ENCODE measurements around the gene CTTN. TPM values are rescaled to one million over a fixed set of nuclear protein-coding genes. Genes with fewer than 3 reads are reported as not detected.
"Not testable (repeated sequence)": the region's sequence is repeated elsewhere in the genome, so short reads cannot be mapped to it uniquely, and the experiment has no call there.

CTTN gene
- total RNA-seq, 1 donor from 2014 or later = 1.3 TPM

- intact Hi-C loops (cut with micrococcal nuclease) = no loop called here
Observed at GRCh38 chr11:70454197-70454767, 56.0 kb downstream of the CTTN start.

- intact Hi-C loops (cut with micrococcal nuclease) = not testable (repeated sequence)
Observed at GRCh38 chr11:70454811-70455210, 56.5 kb downstream of the CTTN start.

- intact Hi-C loops (cut with micrococcal nuclease) = no loop called here
Observed at GRCh38 chr11:70455354-70455753, 57.0 kb downstream of the CTTN start.

- intact Hi-C loops (cut with micrococcal nuclease) = no loop called here
Observed at GRCh38 chr11:70456921-70457532, 58.7 kb downstream of the CTTN start.

GRCh38 chr11:70458736-70459135 is 60.4 kb downstream of the CTTN start:
- intact Hi-C loops (cut with micrococcal nuclease) = no loop called here

- intact Hi-C loops (cut with micrococcal nuclease) = no loop called here
Observed at GRCh38 chr11:70460111-70460510, 61.8 kb downstream of the CTTN start.

GRCh38 chr11:70460964-70461363 is 62.6 kb downstream of the CTTN start:
- intact Hi-C loops (cut with micrococcal nuclease) = no loop called here

- intact Hi-C loops (cut with micrococcal nuclease) = no loop called here
Observed at GRCh38 chr11:70462818-70463477, 64.6 kb downstream of the CTTN start.

GRCh38 chr11:70463478-70464255 is 65.3 kb downstream of the CTTN start:
- intact Hi-C loops (cut with micrococcal nuclease) = no loop called here

GRCh38 chr11:70464509-70465361 is 66.4 kb downstream of the CTTN start:
- intact Hi-C loops (cut with micrococcal nuclease) = no loop called here

- intact Hi-C loops (cut with micrococcal nuclease) = no loop called here
Observed at GRCh38 chr11:70466154-70466553, 67.8 kb downstream of the CTTN start.

GRCh38 chr11:70466596-70466995 is 68.3 kb downstream of the CTTN start:
- intact Hi-C loops (cut with micrococcal nuclease) = no loop called here

- intact Hi-C loops (cut with micrococcal nuclease) = no loop called here
Observed at GRCh38 chr11:70467201-70468085, 69.1 kb downstream of the CTTN start.

- intact Hi-C loops (cut with micrococcal nuclease) = no loop called here
Observed at GRCh38 chr11:70468256-70469195, 70.2 kb downstream of the CTTN start.

- intact Hi-C loops (cut with micrococcal nuclease) = no loop called here
Observed at GRCh38 chr11:70470127-70470526, 71.8 kb downstream of the CTTN start.

GRCh38 chr11:70471254-70471653 is 72.9 kb downstream of the CTTN start:
- intact Hi-C loops (cut with micrococcal nuclease) = no loop called here

GRCh38 chr11:70472240-70472639 is 73.9 kb downstream of the CTTN start:
- intact Hi-C loops (cut with micrococcal nuclease) = no loop called here

- intact Hi-C loops (cut with micrococcal nuclease) = no loop called here
Observed at GRCh38 chr11:70473186-70473872, 75.0 kb downstream of the CTTN start.
